HEK293 (cell line): ENCODE measurements around the gene VEZF1.
A peak's percentile ranks its signal among the peaks of the same experiment; 100 is the strongest.

Experiments
- CTCF ChIA-PET: fragments of 350-600 bp; formaldehyde crosslinking; extraction: SDS; loops from one replicate; lab custom pipeline; 2021; ENCODE audit warnings: antibody characterized with exemption; lab: Yijun Ruan, JAX
- POLR2A ChIA-PET: fragments of 300-600 bp; formaldehyde crosslinking; extraction: SDS; loops from one replicate; lab custom pipeline; 2020; ENCODE audit warnings: antibody characterized with exemption, inconsistent platforms; lab: Yijun Ruan, JAX
- H3K27ac ChIP-seq: fragments of 200-500 bp; sonication (Bioruptor generic); 2 replicates; pipeline ENCODE4 v1.5.1; 2014; ENCODE audit warnings: low read depth, low read length, control low read depth, inconsistent platforms; ENCODE audit errors: extremely low read depth
- H3K36me3 ChIP-seq, 2 experiments: fragments of 200-500 bp in 1 of 2; sonication (Bioruptor generic) in 1 of 2; 1 replicate in 1 of 2; 2 replicates in 1 of 2; pipeline ENCODE4 v1.5.1; 2014 to 2017; ENCODE audit warnings: inconsistent platforms in 2 of 2, low read length in 2 of 2; ENCODE audit not compliant: control insufficient read depth in 2 of 2, insufficient read depth in 1 of 2
- H3K4me1 ChIP-seq: fragments of 200-500 bp; sonication (Bioruptor generic); 2 replicates; pipeline ENCODE4 v1.5.1; 2014; ENCODE audit warnings: mild to moderate bottlenecking, low read length, inconsistent platforms; ENCODE audit not compliant: control insufficient read depth, insufficient read depth
- H3K4me3 ChIP-seq: 2 replicates; pipeline ENCODE4 v1.5.1; 2011; ENCODE audit warnings: low read depth, mild to moderate bottlenecking, control low read depth, low read length, moderate library complexity
- H3K9me3 ChIP-seq: fragments of 200-500 bp; sonication (Bioruptor generic); 2 replicates; pipeline ENCODE4 v1.5.1; 2014; ENCODE audit warnings: low read depth, low read length, inconsistent platforms; ENCODE audit not compliant: control insufficient read depth, insufficient read depth
- ELK4 ChIP-seq: IDR thresholded peaks from 2 replicates; pipeline ENCODE4 v1.6.1; 2011; ENCODE audit warnings: mild to moderate bottlenecking, low read depth, low read length, borderline replicate concordance
- GLI4 ChIP-seq: fragments of 450-650 bp; formaldehyde crosslinking; IDR thresholded peaks from 2 replicates; pipeline ENCODE4 v1.5.1; 2016; ENCODE audit warnings: missing biosample characterization, missing genetic modification characterization
- INSM2 ChIP-seq: fragments of 450-650 bp; formaldehyde crosslinking; IDR thresholded peaks from 2 replicates; pipeline ENCODE4 v1.5.1; 2016; ENCODE audit warnings: missing biosample characterization, missing genetic modification characterization
- KLF17 ChIP-seq: fragments of 450-650 bp; formaldehyde crosslinking; IDR thresholded peaks from 2 replicates; pipeline ENCODE4 v1.5.1; 2016; ENCODE audit warnings: missing biosample characterization, missing genetic modification characterization
- SCRT1 ChIP-seq: fragments of 450-650 bp; formaldehyde crosslinking; IDR thresholded peaks from 2 replicates; pipeline ENCODE4 v1.5.1; 2016; ENCODE audit warnings: missing biosample characterization, missing genetic modification characterization, borderline replicate concordance
- SETDB1 ChIP-seq: IDR thresholded peaks from one replicate; pipeline ENCODE4 v1.6.1; 2017; ENCODE audit warnings: mild to moderate bottlenecking, low read length, moderate library complexity, mixed read lengths; ENCODE audit not compliant: insufficient read length
- SP3 ChIP-seq: fragments of 450-650 bp; formaldehyde crosslinking; IDR thresholded peaks from 2 replicates; pipeline ENCODE4 v1.5.1; 2016; ENCODE audit warnings: missing biosample characterization, missing genetic modification characterization
- ZNF239 ChIP-seq: fragments of 450-650 bp; formaldehyde crosslinking; IDR thresholded peaks from 2 replicates; pipeline ENCODE4 v1.5.1; 2016; ENCODE audit warnings: missing biosample characterization, missing genetic modification characterization
- ZNF248 ChIP-seq: fragments of 450-650 bp; formaldehyde crosslinking; IDR thresholded peaks from 2 replicates; pipeline ENCODE4 v1.5.1; 2017; ENCODE audit warnings: missing biosample characterization, missing genetic modification characterization
- ZNF274 ChIP-seq, 2 experiments: fragments of 200-500 bp in 1 of 2; fragments of 450-650 bp in 1 of 2; sonication (Bioruptor generic) in 1 of 2; formaldehyde crosslinking in 1 of 2; IDR thresholded peaks; 2 replicates each; pipeline versions ENCODE4 v1.5.1 to v1.6.1; 2014 to 2016; ENCODE audit warnings: borderline replicate concordance in 1 of 2, inconsistent platforms in 1 of 2, low read length in 1 of 2, missing biosample characterization in 1 of 2, missing genetic modification characterization in 1 of 2
- ZNF292 ChIP-seq: fragments of 450-650 bp; formaldehyde crosslinking; IDR thresholded peaks from 2 replicates; pipeline ENCODE4 v1.5.1; 2016; ENCODE audit warnings: low read depth, missing biosample characterization, missing genetic modification characterization, borderline replicate concordance
- ZNF362 ChIP-seq: fragments of 450-650 bp; formaldehyde crosslinking; IDR thresholded peaks from 2 replicates; pipeline ENCODE4 v1.5.1; 2016; ENCODE audit warnings: missing biosample characterization, missing genetic modification characterization
- ZNF391 ChIP-seq: fragments of 450-650 bp; formaldehyde crosslinking; IDR thresholded peaks from 2 replicates; pipeline ENCODE4 v1.5.1; 2016; ENCODE audit warnings: low read depth, missing biosample characterization, missing genetic modification characterization, borderline replicate concordance
- ZNF398 ChIP-seq: fragments of 450-650 bp; formaldehyde crosslinking; IDR thresholded peaks from 2 replicates; pipeline ENCODE4 v1.5.1; 2017; ENCODE audit warnings: missing biosample characterization, missing genetic modification characterization
- ZNF544 ChIP-seq: fragments of 450-650 bp; formaldehyde crosslinking; IDR thresholded peaks from 2 replicates; pipeline ENCODE4 v1.5.0; 2017; ENCODE audit warnings: missing biosample characterization, missing genetic modification characterization
- ZNF580 ChIP-seq: fragments of 450-650 bp; formaldehyde crosslinking; IDR thresholded peaks from 2 replicates; pipeline ENCODE4 v1.5.1; 2016; ENCODE audit warnings: missing biosample characterization, missing genetic modification characterization
- ZNF585B ChIP-seq: fragments of 450-650 bp; formaldehyde crosslinking; IDR thresholded peaks from 2 replicates; pipeline ENCODE4 v1.5.1; 2016; ENCODE audit warnings: missing biosample characterization, missing genetic modification characterization
- ZNF596 ChIP-seq: fragments of 450-650 bp; IDR thresholded peaks from 2 replicates; pipeline ENCODE4 v1.5.0; 2018; ENCODE audit warnings: missing biosample characterization, mild to moderate bottlenecking, missing genetic modification characterization, moderate library complexity
- ZNF610 ChIP-seq: fragments of 450-650 bp; formaldehyde crosslinking; IDR thresholded peaks from 2 replicates; pipeline ENCODE4 v1.5.1; 2016; ENCODE audit warnings: missing biosample characterization, missing genetic modification characterization, borderline replicate concordance
- ZNF629 ChIP-seq: fragments of 450-650 bp; formaldehyde crosslinking; IDR thresholded peaks from 2 replicates; pipeline ENCODE4 v1.5.1; 2017; ENCODE audit warnings: missing biosample characterization, missing genetic modification characterization
- ZNF707 ChIP-seq: fragments of 450-650 bp; formaldehyde crosslinking; IDR thresholded peaks from 2 replicates; pipeline ENCODE4 v1.5.1; 2016; ENCODE audit warnings: missing biosample characterization, missing genetic modification characterization
- ZNF776 ChIP-seq: fragments of 450-650 bp; formaldehyde crosslinking; IDR thresholded peaks from 2 replicates; pipeline ENCODE4 v1.5.0; 2017; ENCODE audit warnings: missing biosample characterization, missing genetic modification characterization, borderline replicate concordance
- ZNF792 ChIP-seq: fragments of 450-650 bp; formaldehyde crosslinking; IDR thresholded peaks from 2 replicates; pipeline ENCODE4 v1.5.1; 2016; ENCODE audit warnings: missing biosample characterization, missing genetic modification characterization

VEZF1 gene

GRCh38 chr17:58032691-58033415 lies 44.8 kb upstream of the VEZF1 start:
- H3K36me3 ChIP-seq: no peaks in the 10 kb centered on the region; a peak in 1 of 3 replicates
- ChIA-PET POLR2A (interaction anchor here (1.1 kb wide), 1 partner anchor 33 kb away, joined by 3 read pairs; no protein-coding TSS in a partner anchor), CTCF (no interaction called here)
- no peak overlapping the region for H3K4me3 ChIP-seq
- TF ChIP-seq ZNF248: 0 out of 2 replicates have a peak, but pooled peaks have one; percentile 66
- no peak for TF ChIP-seq GLI4 (tag by site-specific recombination)
- no peaks in the 10 kb centered on the region for H3K4me1 ChIP-seq
- H3K27ac ChIP-seq: no peak overlapping the region
- H3K9me3 ChIP-seq: no peaks in the 10 kb centered on the region

GRCh38 chr17:58028578-58028977 lies 40.5 kb upstream of the VEZF1 start:
- no peak overlapping the region for H3K4me3 ChIP-seq
- TF ChIP-seq ZNF707 (tag by site-specific recombination) (no peak), ZNF596 (0 out of 2 replicates have a peak, but pooled peaks have one; percentile 30), SETDB1 (peak; percentile 10), ZNF391 (no peak), ZNF776 (tag by site-specific recombination) (0 out of 2 replicates have a peak, but pooled peaks have one; percentile 40), ZNF274 (IDR thresholded peaks at IDR 0.05; ENCODE audit: low read length) (no peak), ZNF274 (tag by site-specific recombination; IDR thresholded peaks at IDR 0.05; ENCODE audit: borderline replicate concordance) (no peak), ZNF585B (no peak), ZNF580 (no peak), SCRT1 (no peak), ZNF544 (no peak), ZNF629 (tag by site-specific recombination) (no peak)
- TF ChIP-seq, all 188 proteins: peak for 3
- no peaks in the 10 kb centered on the region for H3K36me3 ChIP-seq
- no peaks in the 10 kb centered on the region for H3K4me1 ChIP-seq
- ChIA-PET CTCF (interaction anchor here (0.7 to 0.8 kb wide), 3 partner anchors 9 to 30 kb away, joined by 3 to 5 read pairs (median 3); no protein-coding TSS in a partner anchor), POLR2A (no interaction called here)
- no peaks in the 10 kb centered on the region for H3K9me3 ChIP-seq
- no peak overlapping the region for H3K27ac ChIP-seq

- ChIA-PET CTCF (interaction anchor here (0.7 kb wide), 1 partner anchor 102 kb away, joined by 6 read pairs; no protein-coding TSS in a partner anchor), POLR2A (no interaction called here)
- no peaks in the 10 kb centered on the region for H3K9me3 ChIP-seq
- H3K27ac ChIP-seq: no peak overlapping the region
- no peak overlapping the region for H3K4me3 ChIP-seq
- H3K36me3 ChIP-seq: no peaks in the 10 kb centered on the region
- peaks cover 15% of the 10 kb centered on the region for H3K4me1 ChIP-seq
- TF ChIP-seq ZNF292 (tag by site-specific recombination): no peak
- no peak for TF ChIP-seq ZNF398
- TF ChIP-seq KLF17 (tag by site-specific recombination): no peak
- 0 out of 2 replicates have a peak, but pooled peaks have one; percentile 9 for TF ChIP-seq SP3 (tag by site-specific recombination)
- no peak for TF ChIP-seq ZNF239 (tag by site-specific recombination)
- no peak for TF ChIP-seq ZNF776 (tag by site-specific recombination)
- no peak for TF ChIP-seq ZNF610
- no peak for TF ChIP-seq ZNF792 (tag by site-specific recombination)
- no peak for TF ChIP-seq ZNF707 (tag by site-specific recombination)
- TF ChIP-seq ELK4: no peak
- TF ChIP-seq INSM2 (tag by site-specific recombination): no peak
- TF ChIP-seq ZNF362 (tag by site-specific recombination): peak; percentile 83
These were observed 32.3 kb upstream of the VEZF1 start for GRCh38 chr17:58020401-58020800.
